ENCODE results near the gene HUNK.

DNA sequence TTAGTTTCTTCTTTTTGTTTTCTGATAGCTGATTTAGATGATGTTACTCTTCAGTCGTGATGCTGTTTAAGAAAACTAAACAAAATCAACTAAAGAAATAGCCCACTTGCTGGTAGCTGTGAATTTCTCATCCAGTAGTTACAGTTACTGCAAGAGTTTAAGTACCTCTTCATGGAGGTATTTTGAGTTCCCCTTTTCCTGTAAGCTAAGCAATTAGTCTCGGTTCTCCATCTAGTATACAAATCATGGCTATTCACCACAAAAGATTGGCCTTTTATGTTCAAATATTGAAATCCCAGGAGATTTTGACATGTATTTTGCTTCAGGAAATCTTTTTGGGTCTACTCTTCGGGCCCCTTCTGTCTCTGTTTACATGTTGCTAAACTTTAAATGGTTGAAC, 31.1 kb downstream of the HUNK start:
- TF ChIP-seq CEBPB (IDR thresholded peaks at IDR 0.05; ENCODE audit: low read depth, low read length) (no peak), GABPA (IDR thresholded peaks at IDR 0.05; ENCODE audit: borderline replicate concordance, insufficient read depth, low read length) (no peak), YY1 (IDR thresholded peaks at IDR 0.05; ENCODE audit: low read depth, low read length) (no peak), RAD21 (IDR thresholded peaks at IDR 0.05 in 1 of 2, conservative IDR thresholded peaks at IDR 0.05 in 1 of 2; ENCODE audit: low read depth in 2 of 2, low read length in 2 of 2) (no peak), POLR2A (IDR thresholded peaks at IDR 0.05; ENCODE audit: control extremely low read depth in 1 of 2, low read depth in 2 of 2, low read length in 2 of 2) (no peak), CHD1 (IDR thresholded peaks at IDR 0.05; ENCODE audit: low read depth, low read length) (no peak), CBX5 (IDR thresholded peaks at IDR 0.05; ENCODE audit: low read depth, low read length) (no peak), POLR2AphosphoS5 (IDR thresholded peaks at IDR 0.05; ENCODE audit: low read depth, low read length) (no peak), KDM1A (IDR thresholded peaks at IDR 0.05; ENCODE audit: borderline replicate concordance, low read length) (no peak)
- TF ChIP-seq, protein P1, sequence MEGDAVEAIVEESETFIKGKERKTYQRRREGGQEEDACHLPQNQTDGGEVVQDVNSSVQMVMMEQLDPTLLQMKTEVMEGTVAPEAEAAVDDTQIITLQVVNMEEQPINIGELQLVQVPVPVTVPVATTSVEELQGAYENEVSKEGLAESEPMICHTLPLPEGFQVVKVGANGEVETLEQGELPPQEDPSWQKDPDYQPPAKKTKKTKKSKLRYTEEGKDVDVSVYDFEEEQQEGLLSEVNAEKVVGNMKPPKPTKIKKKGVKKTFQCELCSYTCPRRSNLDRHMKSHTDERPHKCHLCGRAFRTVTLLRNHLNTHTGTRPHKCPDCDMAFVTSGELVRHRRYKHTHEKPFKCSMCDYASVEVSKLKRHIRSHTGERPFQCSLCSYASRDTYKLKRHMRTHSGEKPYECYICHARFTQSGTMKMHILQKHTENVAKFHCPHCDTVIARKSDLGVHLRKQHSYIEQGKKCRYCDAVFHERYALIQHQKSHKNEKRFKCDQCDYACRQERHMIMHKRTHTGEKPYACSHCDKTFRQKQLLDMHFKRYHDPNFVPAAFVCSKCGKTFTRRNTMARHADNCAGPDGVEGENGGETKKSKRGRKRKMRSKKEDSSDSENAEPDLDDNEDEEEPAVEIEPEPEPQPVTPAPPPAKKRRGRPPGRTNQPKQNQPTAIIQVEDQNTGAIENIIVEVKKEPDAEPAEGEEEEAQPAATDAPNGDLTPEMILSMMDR (IDR thresholded peaks at IDR 0.05; ENCODE audit: control extremely low read depth in 1 of 3, insufficient read depth in 1 of 3, low read depth in 1 of 3, low read length in 3 of 3) = no peak
- TF ChIP-seq, protein P2, sequence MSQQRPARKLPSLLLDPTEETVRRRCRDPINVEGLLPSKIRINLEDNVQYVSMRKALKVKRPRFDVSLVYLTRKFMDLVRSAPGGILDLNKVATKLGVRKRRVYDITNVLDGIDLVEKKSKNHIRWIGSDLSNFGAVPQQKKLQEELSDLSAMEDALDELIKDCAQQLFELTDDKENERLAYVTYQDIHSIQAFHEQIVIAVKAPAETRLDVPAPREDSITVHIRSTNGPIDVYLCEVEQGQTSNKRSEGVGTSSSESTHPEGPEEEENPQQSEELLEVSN (IDR thresholded peaks at IDR 0.05) = no peak
- TF ChIP-seq, protein P3, sequence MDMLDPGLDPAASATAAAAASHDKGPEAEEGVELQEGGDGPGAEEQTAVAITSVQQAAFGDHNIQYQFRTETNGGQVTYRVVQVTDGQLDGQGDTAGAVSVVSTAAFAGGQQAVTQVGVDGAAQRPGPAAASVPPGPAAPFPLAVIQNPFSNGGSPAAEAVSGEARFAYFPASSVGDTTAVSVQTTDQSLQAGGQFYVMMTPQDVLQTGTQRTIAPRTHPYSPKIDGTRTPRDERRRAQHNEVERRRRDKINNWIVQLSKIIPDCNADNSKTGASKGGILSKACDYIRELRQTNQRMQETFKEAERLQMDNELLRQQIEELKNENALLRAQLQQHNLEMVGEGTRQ (IDR thresholded peaks at IDR 0.05; ENCODE audit: low read length) = no peak
